Esophagus squamous epithelium (tissue), 4 donors: Measurements from ENCODE around the gene LINC01488.

ENCODE experiments used
- POLR2A ChIP-seq, 4 donors: fragments of 450-650 bp; IDR thresholded peaks; one replicate each; pipeline ENCODE4 v1.6.1; 2017; ENCODE audit warnings: antibody characterized with exemption in 4 of 4, mild to moderate bottlenecking in 4 of 4, moderate library complexity in 3 of 4
- TF ChIP-seq, protein P1 (sequence below), 6 experiments: fragments of 450-650 bp in 4 of 6; fragments of 200-600 bp in 2 of 6; sonication (generic) in 2 of 6; IDR thresholded peaks; one replicate each; pipeline ENCODE4 v1.5.1; 2016 to 2019; ENCODE audit warnings: antibody characterized with exemption in 6 of 6, mild to moderate bottlenecking in 4 of 6, moderate library complexity in 4 of 6

DNA sequence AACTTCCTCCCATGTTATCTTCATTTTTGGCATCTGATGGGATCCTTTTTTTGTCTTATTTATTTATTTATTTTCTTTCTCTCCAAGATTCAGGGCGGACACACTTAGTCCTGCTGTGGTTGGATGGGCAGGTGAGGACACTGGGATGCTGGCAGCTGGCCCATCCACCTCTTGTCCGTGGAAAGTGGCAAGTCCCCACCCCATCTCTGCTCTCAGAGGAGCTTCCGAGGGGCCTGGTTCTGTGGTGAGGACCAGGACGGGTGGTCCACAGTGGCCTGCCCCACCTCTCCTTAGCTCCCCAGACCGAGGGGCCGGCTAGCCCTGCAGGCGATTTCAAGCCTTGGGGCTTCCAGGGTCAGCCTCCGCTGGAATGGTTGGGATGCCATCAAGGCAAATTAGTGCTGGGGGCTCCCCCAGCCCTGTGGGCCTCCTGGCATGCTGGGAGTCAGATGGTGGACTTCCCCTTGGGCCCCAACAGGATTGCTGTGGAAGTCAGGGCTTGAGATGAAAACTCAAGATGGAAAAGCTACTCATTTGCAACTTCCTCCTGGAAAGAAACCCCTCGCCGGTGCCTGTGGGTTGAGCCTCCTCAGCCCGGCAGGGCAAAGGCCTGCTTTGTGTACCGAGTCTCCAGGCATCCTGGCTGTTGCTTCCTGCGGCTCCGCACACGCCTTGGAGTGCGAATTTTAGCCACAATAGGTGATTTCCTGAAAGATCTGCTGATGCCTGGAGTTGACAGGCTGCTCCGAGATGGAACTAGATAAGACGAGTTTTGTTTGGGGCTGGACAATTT, 31.2 kb upstream of the LINC01488 start:
- TF ChIP-seq, protein P1, sequence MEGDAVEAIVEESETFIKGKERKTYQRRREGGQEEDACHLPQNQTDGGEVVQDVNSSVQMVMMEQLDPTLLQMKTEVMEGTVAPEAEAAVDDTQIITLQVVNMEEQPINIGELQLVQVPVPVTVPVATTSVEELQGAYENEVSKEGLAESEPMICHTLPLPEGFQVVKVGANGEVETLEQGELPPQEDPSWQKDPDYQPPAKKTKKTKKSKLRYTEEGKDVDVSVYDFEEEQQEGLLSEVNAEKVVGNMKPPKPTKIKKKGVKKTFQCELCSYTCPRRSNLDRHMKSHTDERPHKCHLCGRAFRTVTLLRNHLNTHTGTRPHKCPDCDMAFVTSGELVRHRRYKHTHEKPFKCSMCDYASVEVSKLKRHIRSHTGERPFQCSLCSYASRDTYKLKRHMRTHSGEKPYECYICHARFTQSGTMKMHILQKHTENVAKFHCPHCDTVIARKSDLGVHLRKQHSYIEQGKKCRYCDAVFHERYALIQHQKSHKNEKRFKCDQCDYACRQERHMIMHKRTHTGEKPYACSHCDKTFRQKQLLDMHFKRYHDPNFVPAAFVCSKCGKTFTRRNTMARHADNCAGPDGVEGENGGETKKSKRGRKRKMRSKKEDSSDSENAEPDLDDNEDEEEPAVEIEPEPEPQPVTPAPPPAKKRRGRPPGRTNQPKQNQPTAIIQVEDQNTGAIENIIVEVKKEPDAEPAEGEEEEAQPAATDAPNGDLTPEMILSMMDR (IDR thresholded peaks at IDR 0.05) = no peak
- no peak for TF ChIP-seq POLR2A (IDR thresholded peaks at IDR 0.05)
